Sciatic nerve (tissue), 2 donors: ENCODE measurements around the gene AMIGO2. TPM values are rescaled to one million over a fixed set of nuclear protein-coding genes. Genes with fewer than 3 reads are reported as not detected.
"Not testable (repeated sequence)": the region's sequence is repeated elsewhere in the genome, so short reads cannot be mapped to it uniquely, and the experiment has no call there.

Source experiments
- ATAC-seq: fragments of 200-7000 bp; cut with Tn5 transposase; one replicate; pipeline ENCODE4 v1.9.1; 2020; ENCODE audit warnings: mild to moderate bottlenecking, moderate library complexity
- DNase-seq: peaks from one replicate; pipeline ENCODE4 v3.0.0-alpha.2; 2020; ENCODE audit warnings: low spot score
- intact Hi-C: fragments of 100-400 bp; cut with DNase I; formaldehyde crosslinking; loops from one replicate; pipeline ENCODE4 v1.14.2; 2022
- total RNA-seq: library from RNA; stranded (reverse); fragmentation: NEBNext Ultra II Directional; extraction: Animal tissue kit (Norgen Biotek cat#: 25700); gene quantifications from one replicate; pipeline ENCODE4 v1.2.1, GENCODE V29; 2021
- donor health status: DM: no; HTN: no; CAD: no.
- donor health status: DM: no; HTN: no; CAD: no.

The AMIGO2 gene
- total RNA-seq, 1 donor from 2014 or later, result 5.3 TPM

DNA sequence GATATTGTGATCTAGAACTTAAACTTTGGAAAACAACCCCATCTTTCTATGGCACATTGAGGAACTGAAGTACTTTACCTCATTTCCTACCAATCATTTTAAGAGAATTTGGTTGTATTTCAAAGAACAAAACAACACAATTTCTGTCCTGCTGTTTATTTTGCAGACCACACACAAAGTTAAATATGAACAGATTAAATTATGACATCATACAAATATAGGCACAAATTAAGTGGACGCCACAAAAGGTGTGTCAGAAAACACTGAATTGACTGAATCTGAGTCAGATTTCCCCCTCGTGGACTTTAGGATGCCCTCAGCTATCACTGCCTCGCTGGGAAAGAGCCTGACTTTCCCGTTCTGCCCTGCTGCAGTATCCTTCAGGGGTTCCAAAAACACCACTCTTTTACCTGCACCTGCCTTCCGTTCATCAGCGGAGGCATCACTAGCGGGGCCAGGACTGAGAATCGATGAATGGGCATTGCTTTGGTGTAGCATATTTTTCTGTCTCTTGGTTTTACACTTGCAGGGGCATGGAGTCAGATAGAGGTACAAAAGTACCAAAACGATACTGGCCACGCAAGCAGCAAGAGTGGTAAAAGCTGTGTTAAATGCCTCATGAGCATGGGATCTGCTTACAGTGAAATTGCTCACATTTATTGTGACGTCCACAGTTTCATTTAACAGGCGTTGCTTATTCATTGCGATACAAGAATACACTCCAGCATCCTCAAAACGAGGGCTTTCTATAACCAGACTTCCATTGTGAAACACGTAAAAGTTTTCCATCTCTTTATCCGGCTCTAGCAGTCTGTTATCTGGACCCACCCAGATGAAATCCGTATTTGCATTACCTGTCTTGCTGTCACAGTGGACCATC is 2.3 kb downstream of the AMIGO2 start:
- ATAC-seq (no peak), DNase-seq (no peak)
- intact Hi-C loops, result no loop called here

DNA sequence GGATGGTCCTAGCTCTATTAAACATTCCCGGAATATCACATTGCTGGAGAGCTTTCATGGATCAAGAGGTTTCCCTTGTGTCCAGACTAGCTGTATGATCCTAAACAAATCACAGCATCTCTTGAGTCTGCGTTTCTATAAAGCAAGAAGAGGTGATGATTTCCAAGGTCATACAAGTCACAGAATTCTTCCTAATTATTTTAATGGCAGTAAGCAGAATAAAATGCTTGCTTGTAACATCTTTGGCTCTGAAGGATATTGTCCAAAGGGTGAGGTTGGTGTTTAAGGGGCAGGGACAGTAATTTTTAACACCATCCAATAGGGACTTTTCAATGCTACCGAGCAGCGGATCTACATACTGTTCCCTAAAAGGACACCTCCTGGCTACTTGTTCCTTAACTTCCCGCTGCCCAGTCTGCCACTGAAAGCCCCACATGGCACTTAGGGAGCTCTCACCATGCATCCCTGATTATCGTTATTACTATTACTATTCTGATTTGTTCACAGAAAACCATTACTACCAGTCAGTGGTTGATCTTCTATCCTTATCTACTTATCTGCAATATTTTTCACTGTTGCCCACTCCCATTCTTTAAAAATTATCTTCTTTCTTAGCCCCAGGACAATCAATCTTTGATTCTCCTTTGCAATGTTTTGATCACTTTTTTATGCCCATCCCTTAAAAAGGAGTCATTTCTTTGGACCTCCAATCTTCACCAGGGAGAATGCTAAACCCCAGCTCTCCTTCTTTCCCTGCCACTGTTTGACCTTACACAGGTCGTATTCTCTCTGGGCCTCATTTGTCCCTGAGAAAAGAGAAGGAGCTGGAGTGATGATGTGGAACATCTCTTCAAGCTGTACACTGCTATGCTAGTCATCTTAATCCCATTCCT is 4.3 kb downstream of the AMIGO2 start:
- intact Hi-C loops, result no loop called here
- DNase-seq, result no peak
- ATAC-seq, result no peak

DNA sequence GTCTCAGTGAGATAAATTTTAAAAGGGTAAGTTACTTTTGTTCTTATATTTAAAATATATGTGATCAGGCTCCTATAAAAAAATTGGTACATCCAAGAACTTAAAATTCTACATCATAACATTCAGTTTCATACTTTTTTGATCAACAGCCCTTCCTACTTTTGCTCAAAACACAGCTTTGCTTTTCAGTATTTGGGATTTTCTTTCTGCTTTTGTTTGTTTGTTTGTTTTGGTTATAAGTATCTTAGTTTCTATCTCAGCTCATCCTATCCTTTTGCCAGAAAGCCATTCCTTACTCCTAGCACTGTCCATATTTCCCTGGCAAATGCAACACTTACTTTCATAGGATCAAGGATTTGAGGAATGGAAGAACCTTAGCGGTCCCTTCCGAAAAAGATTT is 5.0 kb downstream of the AMIGO2 start:
- intact Hi-C loops, result no loop called here
- DNase-seq (no peak), ATAC-seq (no peak)

DNA sequence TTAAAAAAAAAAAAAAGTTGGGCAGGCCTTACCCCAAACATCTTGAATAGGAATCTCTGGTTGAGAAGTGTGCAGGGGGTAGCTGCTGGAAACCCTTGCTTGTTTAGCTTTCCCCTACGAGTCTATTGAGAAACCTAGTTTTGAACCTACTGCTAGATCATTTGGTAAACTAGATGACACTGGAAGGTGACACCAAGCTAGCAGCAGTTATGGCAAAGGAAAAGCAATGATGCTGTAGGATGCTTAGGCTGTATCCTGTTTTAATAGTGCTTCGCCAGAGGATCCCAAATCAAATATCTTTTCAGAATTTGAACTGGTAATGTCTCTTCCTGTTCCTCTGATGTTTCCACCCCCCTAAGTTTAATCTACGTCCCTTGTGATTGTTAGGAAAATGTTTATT is 5.8 kb downstream of the AMIGO2 start:
- ATAC-seq (no peak), DNase-seq (no peak)
- intact Hi-C loops, result no loop called here

DNA sequence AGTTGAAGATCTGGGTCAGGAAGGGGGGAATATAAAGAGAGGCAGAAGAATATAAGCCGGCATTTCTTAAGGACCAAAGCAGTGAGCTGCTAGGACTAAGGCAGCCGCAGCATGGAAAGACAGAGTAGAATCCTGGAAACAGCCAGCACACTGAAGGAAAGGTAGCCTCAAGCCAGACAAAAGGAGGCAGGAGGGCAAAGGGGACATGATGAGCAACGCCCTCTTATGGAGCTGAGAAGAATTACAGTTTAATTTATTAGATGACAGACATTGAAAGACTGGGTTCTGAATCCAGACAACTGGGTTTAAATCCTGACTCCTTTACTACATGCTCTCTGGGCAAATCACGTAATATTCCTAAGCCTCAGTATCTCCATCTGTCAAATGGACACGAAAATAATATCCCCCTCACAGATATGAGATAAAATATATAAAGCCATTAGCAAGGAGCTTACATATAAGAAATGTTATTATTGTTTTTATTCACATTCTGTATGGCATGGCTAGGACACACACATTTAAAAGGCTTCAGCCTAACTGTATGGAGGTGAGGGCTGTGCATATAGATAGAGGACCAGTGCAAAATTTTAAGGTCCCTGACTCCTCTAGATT is 8.4 kb downstream of the AMIGO2 start:
- ATAC-seq, result no peak
- intact Hi-C loops, result no loop called here
- DNase-seq, result no peak

DNA sequence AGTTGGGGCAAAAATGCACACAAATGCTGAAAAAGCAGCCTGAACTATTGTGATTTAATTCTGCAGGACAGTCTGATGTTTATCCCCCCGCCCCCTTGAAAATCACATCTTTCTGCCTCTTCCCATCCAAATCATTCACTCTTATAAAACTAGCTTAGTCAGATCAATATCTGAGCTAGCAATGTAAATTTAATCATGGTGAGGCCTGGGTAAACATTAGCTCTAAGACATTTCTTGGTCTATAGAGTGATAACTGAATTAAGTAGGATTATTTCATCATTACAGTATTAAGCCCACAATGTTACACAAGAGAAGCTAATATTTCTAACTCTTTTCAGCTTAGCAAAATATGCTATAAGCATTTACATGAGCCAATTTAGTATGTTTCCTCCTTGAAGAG is 9.4 kb downstream of the AMIGO2 start:
- ATAC-seq (no peak), DNase-seq (no peak)
- intact Hi-C loops, result no loop called here

DNA sequence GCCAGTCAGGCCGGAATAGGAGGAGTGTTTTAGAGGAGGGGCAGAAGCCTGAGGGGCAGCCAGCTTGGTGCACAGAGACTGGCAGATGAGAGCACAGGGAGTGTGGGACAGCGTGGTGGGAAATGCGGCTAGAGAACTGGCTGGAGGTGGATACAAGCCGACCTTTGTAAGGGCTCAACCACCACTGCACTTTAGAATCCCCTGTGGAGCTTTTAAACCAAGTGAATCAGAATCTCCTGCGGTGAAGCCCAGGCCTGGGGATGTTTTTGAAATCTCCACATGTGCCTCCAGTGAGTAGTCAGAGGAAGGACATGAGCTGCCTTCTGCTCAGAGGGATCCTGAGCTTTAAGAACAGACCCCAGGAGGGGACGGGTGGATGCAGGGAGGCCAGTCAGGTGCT is 11.2 kb downstream of the AMIGO2 start:
- ATAC-seq (peak; percentile 49), DNase-seq (no peak)
- intact Hi-C loops, result no loop called here

DNA sequence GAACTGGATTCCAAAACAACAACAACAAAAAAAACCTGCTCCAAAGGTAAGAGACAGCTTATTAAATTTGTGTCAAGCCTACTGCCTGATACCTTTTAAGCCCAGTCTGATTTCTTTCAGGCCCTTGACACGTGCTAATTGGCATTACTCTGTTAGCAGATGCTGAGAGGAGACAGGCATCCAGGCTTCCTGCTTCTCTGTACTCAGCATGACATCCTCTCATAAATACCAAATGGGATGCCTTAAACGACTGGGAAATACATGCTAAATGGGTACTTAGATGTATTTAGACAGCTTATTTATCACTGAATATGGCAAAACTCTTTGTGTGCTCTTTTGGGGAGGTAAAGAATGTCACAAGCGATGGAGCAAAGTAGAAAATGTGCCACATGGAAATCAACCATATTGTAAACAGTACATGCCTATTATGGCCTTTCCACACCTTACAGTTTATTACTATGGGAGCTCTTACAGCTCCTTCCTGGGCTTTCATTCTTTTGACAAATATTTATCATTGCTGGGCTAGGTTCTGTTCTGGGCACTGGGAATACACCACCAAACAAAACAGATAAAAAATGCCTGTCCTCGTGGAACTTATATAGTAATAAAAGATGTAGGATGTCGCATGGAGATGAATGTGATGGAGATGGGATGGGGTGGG is 11.9 kb downstream of the AMIGO2 start:
- intact Hi-C loops, result no loop called here
- DNase-seq (no peak), ATAC-seq (no peak)

DNA sequence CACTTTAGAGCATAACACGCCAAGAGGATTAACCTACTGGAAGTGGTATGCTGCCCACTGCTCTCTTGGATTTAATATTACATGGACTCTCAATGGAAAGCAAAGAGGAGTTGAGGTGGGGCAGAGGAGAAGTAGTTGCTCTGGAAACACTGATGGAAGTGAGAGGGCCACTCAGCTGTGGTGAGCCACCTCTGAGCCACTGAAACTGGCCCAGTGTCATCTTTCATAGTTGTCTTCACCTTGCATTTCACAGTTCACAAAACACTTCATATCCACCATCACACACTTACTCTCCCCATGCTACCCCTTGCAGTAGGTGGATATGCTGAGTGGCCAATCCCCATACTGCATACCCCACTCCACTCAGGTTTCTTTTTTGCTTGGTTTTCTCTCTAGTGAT is 12.6 kb downstream of the AMIGO2 start:
- no peak for DNase-seq
- intact Hi-C loops, result no loop called here
- ATAC-seq, result no peak

DNA sequence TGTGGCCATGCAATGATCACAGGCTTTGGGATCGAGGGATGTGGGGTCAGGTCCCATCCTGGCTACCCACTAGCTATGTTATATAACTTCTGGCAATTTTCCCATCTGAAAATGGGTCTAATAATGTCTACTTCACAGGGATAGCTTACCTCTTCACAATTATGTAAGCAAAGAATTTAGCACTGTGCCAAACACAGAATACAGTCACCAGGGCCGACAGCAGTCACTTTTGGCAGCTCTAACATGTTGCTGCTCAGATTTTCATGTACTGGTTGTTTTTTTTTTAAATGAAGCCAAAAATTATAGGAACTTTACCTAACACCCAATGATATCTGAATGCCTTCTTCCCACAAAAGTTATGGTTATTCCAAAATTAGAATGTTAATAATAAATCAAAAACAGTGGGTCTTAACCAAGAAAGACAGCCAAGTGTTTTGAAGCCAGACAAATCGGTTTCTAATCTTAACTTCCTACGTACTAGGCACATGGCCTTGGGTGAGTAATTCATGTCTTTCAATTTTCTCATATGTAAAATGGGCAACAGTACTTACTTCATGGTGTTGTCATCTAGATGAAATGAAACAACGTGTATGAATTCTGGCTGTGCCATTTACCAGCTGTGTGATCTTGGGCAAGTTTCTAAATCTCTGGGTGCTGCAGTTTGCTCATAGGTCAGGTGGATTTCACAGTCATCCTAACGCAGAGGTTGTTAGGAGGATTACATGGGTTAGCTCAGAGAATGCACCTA is 13.3 kb downstream of the AMIGO2 start:
- ATAC-seq (no peak), DNase-seq (no peak)
- intact Hi-C loops, result no loop called here

DNA sequence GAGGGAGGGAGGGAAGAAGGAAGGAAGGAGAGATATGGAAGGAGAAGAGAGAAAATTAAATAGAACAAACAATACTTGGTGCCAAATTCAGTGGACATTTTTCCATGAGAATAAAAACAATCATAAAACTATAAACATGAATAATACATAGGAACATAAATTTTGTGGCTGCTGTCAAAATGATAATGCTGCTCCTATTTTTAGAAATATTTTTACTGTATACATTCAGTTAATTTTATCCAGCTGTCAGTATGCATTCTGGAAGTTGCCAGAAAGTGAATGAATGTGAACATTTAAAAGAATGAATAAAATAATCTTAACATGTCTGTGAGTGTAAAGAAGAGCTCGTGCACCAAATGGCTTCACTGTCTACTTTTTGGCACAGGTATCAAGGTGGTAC is 14.2 kb downstream of the AMIGO2 start:
- no peak for ATAC-seq
- DNase-seq, result no peak
- intact Hi-C loops, result no loop called here

DNA sequence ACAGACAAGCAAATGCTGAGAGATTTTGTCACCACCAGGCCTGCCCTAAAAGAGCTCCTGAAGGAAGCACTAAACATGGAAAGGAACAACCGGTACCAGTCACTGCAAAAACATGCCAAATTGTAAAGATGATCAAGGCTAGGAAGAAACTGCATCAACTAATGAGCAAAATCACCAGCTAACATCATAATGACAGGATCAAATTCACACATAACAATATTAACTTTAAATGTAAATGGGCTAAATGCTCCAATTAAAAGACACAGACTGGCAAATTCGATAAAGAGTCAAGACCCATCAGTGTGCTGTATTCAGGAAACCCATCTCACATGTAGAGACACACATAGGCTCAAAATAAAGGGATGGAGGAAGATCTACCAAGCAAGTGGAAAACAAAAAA is 21.1 kb downstream of the AMIGO2 start:
- ATAC-seq, DNase-seq, intact Hi-C loops: not testable (repeated sequence)

DNA sequence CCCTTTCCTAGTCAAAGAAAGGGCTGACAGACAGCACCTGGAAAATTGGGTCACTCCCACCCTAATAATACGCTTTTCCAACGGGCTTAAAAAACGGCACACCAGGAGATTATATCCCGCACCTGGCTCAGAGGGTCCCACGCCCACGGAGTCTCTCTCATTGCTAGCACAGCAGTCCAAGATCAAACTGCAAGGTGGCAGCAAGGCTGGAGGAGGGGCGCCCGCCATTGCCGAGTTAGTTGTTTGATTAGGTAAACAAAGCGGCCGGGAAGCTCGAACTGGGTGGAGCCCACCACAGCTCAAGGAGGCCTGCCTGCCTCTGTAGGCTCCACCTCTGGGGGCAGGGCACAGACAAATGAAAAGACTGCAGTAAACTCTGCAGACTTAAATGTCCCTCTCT is 22.8 kb downstream of the AMIGO2 start:
- intact Hi-C loops, ATAC-seq: not testable (repeated sequence)

DNA sequence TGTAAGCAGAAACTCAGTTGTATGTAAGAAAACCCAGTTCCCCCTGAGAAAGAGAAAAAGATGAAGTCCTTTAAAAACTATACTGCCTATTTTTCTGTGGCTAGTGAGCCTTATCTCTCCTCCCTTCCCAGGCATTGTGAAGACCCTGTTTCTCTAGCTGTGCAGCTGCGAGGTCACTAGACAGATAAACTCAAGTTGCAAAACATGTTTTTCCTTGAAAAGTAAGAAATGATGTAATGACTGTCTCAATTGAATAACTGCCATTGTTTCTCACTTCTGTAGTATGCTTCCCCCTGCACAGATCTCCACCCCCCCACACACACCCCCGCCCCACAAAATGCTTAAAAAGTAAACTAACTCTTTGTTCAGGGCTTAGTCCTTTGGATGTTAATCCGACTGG is 23.9 kb downstream of the AMIGO2 start:
- intact Hi-C loops, DNase-seq, ATAC-seq: not testable (repeated sequence)

More for the DNA sequence above, 22.8 kb downstream of the AMIGO2 start:
- DNase-seq, result not testable (repeated sequence)

DNA sequence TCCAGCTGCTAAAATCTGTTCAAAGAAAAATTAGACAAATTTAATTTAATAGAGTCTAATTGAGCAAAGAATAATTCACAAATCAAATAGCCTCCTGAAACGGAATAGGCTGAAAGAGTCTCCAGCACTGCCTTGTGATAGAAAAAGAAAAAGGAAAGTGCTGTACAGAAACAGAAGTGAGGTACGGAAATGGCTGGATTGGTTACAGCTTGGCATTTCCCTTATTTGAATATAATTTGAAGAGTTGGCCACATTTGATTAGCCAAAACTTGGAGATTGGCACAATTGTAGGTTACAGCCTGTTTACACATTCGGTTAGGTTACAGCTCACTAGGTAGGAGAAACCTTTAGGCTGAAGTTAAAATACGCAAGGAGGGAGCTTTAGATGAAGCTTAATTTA is 25.1 kb downstream of the AMIGO2 start:
- intact Hi-C loops, result no loop called here
- DNase-seq (no peak), ATAC-seq (no peak)

DNA sequence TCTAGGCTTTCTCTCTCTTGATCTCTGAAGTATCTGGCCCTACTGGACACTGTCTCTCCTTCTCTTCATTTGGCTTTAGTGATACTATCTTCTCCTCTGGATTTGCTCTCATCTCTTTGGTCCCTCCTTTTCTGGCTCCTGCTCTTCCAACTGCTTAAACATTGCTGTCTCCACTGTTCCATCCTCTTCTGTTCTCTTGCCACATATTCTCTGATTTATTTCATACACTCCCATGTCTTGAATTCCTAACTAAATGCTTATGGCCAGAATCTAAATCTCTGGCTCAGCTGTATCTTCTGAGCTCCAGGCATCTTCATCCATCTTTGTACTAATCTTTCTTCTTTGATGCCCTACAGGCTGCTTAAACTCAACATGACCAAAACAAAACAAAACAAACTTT is 25.8 kb downstream of the AMIGO2 start:
- ATAC-seq (no peak), DNase-seq (no peak)
- intact Hi-C loops, result no loop called here

DNA sequence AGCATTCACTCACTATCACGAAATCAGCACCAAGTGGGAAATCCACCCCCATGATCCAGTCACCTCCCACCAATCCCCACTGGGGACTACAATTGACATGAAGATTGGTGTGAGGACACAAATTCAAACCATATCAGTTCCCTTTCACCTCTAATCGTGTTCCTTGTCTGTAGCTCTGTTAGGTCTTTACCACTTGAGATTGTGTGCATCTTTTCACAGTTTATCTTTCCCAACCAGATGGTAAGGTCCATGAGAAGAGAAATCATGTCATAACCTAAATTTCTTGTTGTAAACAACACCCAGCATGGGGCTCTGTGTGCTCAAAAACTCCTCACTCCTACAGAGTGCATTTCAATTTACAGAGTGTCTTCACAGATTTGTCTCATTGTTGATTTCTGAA is 27.5 kb downstream of the AMIGO2 start:
- intact Hi-C loops, result no loop called here
- DNase-seq, result no peak
- ATAC-seq, result no peak

DNA sequence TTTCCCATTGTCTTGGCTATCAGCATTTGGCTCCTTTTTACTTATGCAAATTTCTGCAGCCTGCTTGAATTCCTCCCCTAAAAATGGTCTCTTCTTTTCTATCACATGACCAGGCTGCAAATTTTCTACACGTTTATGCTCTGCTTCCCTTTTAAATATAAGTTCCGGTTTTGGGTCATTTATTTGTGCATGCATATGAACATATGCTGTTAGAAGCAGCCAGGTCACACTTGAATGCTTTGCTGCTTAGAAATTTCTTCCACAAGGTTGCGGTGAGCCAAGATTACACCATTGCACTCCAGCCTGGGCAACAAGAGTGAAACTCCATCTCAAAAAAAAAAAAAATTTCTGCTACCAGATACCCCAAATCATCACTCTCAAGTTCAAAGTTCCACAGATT is 28.5 kb downstream of the AMIGO2 start:
- intact Hi-C loops, DNase-seq, ATAC-seq: not testable (repeated sequence)
